ENCODE results near the gene UNKL. TPM values are rescaled to one million over a fixed set of nuclear protein-coding genes. Genes with fewer than 3 reads are reported as not detected.

UNKL gene
- total RNA-seq, 1 experiment from 2014 or later, result 17.7 TPM

DNA sequence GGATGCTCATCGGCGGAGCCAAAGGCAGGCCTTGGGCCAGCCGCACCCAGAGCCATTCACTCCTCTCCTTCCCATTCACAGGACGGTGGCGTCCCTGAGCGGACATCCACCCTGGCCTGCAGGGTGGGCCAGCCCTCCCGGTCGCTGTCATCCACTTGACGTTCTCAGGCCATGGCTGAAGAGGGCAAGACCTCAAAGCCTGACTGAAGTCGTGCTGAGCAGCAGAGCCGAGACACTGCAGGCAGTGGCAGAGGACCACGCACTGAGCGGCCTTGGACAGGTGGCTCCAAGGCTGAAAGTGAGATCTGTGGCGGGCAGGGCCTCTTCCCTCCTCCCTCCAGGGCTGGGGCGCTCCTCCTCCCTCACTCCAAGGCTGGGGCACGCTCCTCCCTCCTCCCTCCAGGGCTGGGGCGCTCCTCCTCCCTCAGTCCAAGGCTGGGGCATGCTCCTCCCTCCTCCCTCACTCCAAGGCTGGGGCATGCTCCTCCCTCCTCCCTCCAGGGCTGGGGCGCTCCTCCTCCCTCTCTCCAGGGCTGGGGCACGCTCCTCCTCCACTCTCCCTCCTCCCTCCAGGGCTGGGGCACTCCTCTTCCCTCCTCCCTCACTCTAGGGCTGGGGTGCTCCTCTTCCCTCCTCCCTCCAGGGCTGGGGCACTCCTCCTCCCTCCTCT lies 38.6 kb downstream of the UNKL start:
- DNase-seq (ENCODE audit: low read depth in 1 of 2, low spot score in 2 of 2), result no peak
- no peak overlapping the region for H3K4me3 ChIP-seq
- 0 out of 2 replicates have a peak, but pooled peaks cover 3% of the 10 kb centered on the region for H3K9me3 ChIP-seq (replicated peaks)
- no peaks in the 10 kb centered on the region for H3K27me3 ChIP-seq (replicated peaks)
- peaks cover 10% of the 10 kb centered on the region for H3K36me3 ChIP-seq
- H3K4me1 ChIP-seq (replicated peaks), result peaks cover 14% of the 10 kb centered on the region
- no peak overlapping the region for H3K27ac ChIP-seq

DNA sequence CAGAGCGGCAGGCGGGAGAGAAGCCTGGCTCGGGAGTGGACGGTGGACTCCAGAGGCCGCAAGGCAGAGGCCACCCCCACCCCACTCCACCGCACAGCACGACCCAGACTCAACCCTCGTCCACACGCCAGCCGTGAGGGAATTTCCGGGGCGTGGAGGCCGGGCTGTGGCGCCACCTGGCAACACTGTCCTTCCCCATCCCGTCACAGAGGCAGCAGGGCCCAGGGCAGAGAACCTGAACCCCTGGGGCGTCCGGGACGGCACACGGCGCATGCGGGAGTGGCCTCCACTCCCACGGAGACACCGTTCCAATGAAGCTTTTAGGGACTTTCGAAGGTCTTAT lies 39.2 kb downstream of the UNKL start:
- H3K9me3 ChIP-seq (replicated peaks), result 0 out of 2 replicates have a peak, but pooled peaks cover 3% of the 10 kb centered on the region
- H3K27ac ChIP-seq, result no peak overlapping the region
- peaks cover 12% of the 10 kb centered on the region for H3K36me3 ChIP-seq
- no peak overlapping the region for H3K4me3 ChIP-seq
- no peak for DNase-seq (ENCODE audit: low read depth in 1 of 2, low spot score in 2 of 2)
- no peaks in the 10 kb centered on the region for H3K27me3 ChIP-seq (replicated peaks)
- peaks cover 14% of the 10 kb centered on the region for H3K4me1 ChIP-seq (replicated peaks)

DNA sequence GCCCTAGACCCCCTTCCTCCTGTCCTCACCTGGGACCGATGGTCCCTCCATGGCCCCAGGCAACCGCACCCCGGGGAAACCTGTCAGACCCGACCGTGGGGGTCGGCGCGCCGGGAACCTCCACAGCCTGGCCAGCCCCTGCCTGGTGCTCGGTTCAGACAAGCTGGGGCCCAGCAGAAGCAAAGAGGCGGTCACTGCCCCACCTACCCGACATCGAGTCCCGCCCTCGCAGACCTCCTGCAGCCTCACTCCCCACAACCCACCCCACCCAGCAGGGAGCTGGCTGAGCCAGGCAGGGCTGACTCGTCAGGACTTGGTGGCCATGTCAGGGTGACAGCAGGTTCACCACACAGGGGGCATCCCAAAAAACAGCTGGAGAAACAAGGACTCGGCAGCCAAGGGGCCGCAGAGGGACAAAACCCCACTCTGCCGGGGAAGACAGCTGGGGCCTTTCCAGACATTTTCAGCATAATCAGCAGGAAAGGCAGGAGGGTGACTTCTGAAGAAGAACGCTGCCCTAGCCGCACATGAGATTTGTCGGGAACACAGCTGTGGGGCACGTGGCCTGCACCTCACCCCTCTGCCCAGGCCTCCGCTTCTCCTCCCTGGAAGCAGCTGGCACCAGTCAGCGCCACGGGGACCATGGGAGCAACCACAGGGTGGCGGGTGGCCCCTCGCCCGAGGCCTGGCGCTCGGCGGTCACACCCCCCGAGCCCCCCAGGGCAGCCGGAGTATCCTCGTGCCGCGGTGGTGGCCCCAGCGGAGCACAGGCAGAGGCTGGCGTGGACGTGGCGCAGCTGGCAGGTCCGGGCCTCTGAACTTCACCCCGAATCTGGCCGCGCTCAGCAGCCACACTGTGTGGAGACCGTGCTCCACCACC lies 39.8 kb downstream of the UNKL start:
- DNase-seq (ENCODE audit: low read depth in 1 of 2, low spot score in 2 of 2), result no peak
- Histone ChIP-seq H3K27me3 (replicated peaks) (no peaks in the 10 kb centered on the region), H3K4me1 (replicated peaks) (peaks cover 14% of the 10 kb centered on the region), H3K27ac (no peak overlapping the region), H3K36me3 (peaks cover 17% of the 10 kb centered on the region), H3K4me3 (no peak overlapping the region), H3K9me3 (replicated peaks) (0 out of 2 replicates have a peak, but pooled peaks cover under 1% of the 10 kb centered on the region)

- peaks cover 16% of the 10 kb centered on the region for H3K36me3 ChIP-seq
- no peaks in the 10 kb centered on the region for H3K9me3 ChIP-seq (replicated peaks)
- no peaks in the 10 kb centered on the region for H3K27me3 ChIP-seq (replicated peaks)
- no peaks in the 10 kb centered on the region for H3K4me1 ChIP-seq (replicated peaks)
- H3K27ac ChIP-seq, result no peak overlapping the region
- no peak overlapping the region for H3K4me3 ChIP-seq
- no peak for DNase-seq (ENCODE audit: low read depth in 1 of 2, low spot score in 2 of 2)
Observed at GRCh38 chr16:1372292-1372950, 42.1 kb downstream of the UNKL start.

- Histone ChIP-seq H3K4me1 (replicated peaks) (no peaks in the 10 kb centered on the region), H3K4me3 (no peak overlapping the region), H3K27ac (no peak overlapping the region), H3K9me3 (replicated peaks) (no peaks in the 10 kb centered on the region), H3K36me3 (peaks cover 22% of the 10 kb centered on the region), H3K27me3 (replicated peaks) (no peaks in the 10 kb centered on the region)
- no peak for DNase-seq (ENCODE audit: low read depth in 1 of 2, low spot score in 2 of 2)
Observed at GRCh38 chr16:1371054-1371978, 43.2 kb downstream of the UNKL start.

DNA sequence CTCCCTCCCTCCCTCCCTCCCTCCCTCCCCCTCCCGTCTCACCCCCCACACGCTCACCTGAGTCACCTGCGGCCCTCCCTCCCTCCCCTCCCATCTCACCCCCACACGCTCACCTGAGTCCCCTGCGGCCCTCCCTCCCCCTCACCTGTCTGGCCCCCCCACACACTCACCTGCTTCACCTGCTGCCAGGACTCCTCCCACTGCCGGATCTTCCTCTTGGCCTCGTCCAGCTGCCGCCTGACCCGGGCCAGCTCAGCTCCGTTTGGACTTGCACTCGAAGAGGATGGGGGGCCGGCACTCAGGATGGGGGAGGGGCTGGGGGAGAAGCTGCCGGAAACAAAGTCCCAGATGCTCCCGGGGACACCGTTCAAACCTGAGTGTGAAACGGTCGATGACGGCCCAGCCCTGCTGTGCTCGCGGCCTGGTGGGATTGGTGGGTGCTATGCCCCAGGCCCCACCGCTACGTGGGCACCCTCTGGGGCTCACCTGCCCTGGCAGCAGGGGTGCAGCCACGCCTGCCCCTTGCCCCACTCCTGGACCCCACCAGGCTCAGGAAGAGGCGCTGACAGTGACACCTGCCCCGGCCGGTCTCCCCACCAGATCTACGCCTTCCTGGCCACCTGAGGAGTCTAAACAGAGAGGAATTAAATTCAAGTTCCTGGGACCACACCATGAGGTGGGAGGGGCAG lies 46.9 kb downstream of the UNKL start:
- H3K4me3 ChIP-seq, result no peak overlapping the region
- H3K4me1 ChIP-seq (replicated peaks), result no peaks in the 10 kb centered on the region
- no peak for DNase-seq (ENCODE audit: low read depth in 1 of 2, low spot score in 2 of 2)
- no peaks in the 10 kb centered on the region for H3K9me3 ChIP-seq (replicated peaks)
- H3K36me3 ChIP-seq, result peaks cover 48% of the 10 kb centered on the region
- H3K27ac ChIP-seq, result no peak overlapping the region
- no peaks in the 10 kb centered on the region for H3K27me3 ChIP-seq (replicated peaks)

DNA sequence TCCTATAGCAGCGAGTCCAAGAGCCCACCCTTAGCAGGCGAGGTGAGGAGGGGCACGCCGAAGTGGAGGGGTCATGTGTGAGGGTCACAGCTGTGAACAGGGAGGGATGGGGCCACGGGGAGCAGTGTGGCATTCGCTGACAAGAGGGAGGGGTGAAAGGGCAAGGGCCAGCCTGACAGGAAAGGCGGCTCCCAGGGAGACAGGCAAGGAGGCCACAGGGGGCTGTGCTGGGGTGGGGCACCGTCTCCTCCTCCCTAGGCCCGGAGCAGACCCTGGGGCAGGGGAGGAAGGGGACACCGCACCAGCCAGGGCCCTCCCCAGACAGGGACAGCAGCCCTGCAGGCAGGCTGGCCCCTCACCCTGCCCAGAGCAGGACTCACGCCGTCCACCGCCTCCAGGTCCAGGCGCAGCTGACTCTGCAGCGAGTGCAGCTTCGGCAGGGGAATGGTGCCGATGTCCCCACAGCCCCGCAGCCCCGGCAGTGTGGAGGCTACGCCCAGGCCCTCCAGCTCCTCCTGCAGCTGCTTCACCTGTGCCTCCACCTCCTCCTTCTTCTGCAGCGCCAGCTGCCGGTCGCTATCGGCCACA lies 47.7 kb downstream of the UNKL start:
- no peak for DNase-seq (ENCODE audit: low read depth in 1 of 2, low spot score in 2 of 2)
- Histone ChIP-seq H3K4me1 (replicated peaks) (no peaks in the 10 kb centered on the region), H3K4me3 (no peak overlapping the region), H3K27me3 (replicated peaks) (no peaks in the 10 kb centered on the region), H3K36me3 (peaks cover 56% of the 10 kb centered on the region), H3K9me3 (replicated peaks) (no peaks in the 10 kb centered on the region), H3K27ac (no peak overlapping the region)

DNA sequence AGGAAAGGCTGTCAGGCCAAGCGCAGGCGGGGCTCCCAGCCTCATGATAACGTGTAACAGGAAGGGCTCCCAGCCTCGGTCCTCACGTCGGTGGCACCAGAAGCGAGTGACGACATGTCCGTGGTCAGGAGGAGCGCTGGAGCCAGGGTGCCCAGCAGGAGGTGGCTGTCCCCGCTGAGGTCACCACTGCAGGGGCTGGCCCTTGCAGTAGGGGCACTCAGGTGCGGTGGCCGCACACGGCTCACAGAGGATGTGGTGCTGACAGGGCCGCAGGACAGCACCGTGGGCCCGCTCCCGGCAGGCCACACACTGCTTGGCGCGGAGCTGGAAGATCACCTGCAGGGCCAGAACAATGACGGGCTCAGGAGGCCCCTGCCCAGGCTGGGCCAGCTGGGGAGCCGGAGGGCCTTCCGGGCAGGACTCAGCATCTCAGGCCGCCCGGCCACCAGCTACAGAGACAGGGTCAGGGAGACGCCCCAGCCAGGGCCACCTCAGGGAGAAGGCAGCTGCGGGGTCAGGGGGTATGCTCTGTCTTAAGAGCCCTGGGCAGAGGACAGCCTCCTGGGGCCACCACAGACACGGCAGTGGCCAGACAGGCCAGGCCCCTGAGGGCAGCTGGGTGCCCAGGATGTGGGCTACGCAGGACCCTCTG lies 48.3 kb downstream of the UNKL start:
- Histone ChIP-seq H3K27me3 (replicated peaks) (no peaks in the 10 kb centered on the region), H3K9me3 (replicated peaks) (no peaks in the 10 kb centered on the region), H3K36me3 (peaks cover 60% of the 10 kb centered on the region), H3K4me1 (replicated peaks) (no peaks in the 10 kb centered on the region), H3K4me3 (no peak overlapping the region), H3K27ac (no peak overlapping the region)
- no peak for DNase-seq (ENCODE audit: low read depth in 1 of 2, low spot score in 2 of 2)

- peaks cover 59% of the 10 kb centered on the region for H3K36me3 ChIP-seq
- H3K27ac ChIP-seq, result no peak overlapping the region
- no peak overlapping the region for H3K4me3 ChIP-seq
- no peaks in the 10 kb centered on the region for H3K9me3 ChIP-seq (replicated peaks)
- DNase-seq (ENCODE audit: low read depth in 1 of 2, low spot score in 2 of 2), result no peak
- H3K27me3 ChIP-seq (replicated peaks), result no peaks in the 10 kb centered on the region
- no peaks in the 10 kb centered on the region for H3K4me1 ChIP-seq (replicated peaks)
Observed at GRCh38 chr16:1364510-1364909, 50.0 kb downstream of the UNKL start.

- Histone ChIP-seq H3K4me1 (replicated peaks) (no peaks in the 10 kb centered on the region), H3K4me3 (no peak overlapping the region), H3K9me3 (replicated peaks) (no peaks in the 10 kb centered on the region), H3K27me3 (replicated peaks) (no peaks in the 10 kb centered on the region), H3K27ac (no peak overlapping the region), H3K36me3 (peaks cover 58% of the 10 kb centered on the region)
- DNase-seq (ENCODE audit: low read depth in 1 of 2, low spot score in 2 of 2), result no peak
Observed at GRCh38 chr16:1363501-1364041, 50.9 kb downstream of the UNKL start.

DNA sequence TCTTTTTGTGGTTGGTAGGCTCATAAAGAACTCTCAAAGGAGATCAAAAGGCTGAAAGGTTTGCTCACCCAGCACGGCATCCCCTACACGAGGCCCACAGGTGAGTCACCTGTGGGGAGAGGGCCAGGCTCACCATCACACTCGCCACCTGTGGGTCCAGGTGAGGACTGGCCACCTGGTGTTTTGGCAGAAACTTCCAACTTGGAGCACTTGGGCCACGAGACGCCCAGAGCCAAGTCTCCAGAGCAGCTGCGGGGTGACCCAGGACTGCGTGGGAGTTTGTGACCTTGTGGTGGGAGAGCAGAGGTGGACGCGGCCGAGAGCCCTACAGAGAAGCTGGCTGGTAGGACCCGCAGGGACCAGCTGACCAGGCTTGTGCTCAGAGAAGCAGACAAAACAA lies 51.7 kb downstream of the UNKL start:
- H3K27me3 ChIP-seq (replicated peaks), result no peaks in the 10 kb centered on the region
- no peaks in the 10 kb centered on the region for H3K9me3 ChIP-seq (replicated peaks)
- peaks cover 55% of the 10 kb centered on the region for H3K36me3 ChIP-seq
- no peak for DNase-seq (ENCODE audit: low read depth in 1 of 2, low spot score in 2 of 2)
- H3K4me3 ChIP-seq, result no peak overlapping the region
- no peak overlapping the region for H3K27ac ChIP-seq
- peaks cover 2% of the 10 kb centered on the region; the same call in 1 of the 2 replicates for H3K4me1 ChIP-seq (replicated peaks)
